ENCODE results near the gene CAPN1.

DNA sequence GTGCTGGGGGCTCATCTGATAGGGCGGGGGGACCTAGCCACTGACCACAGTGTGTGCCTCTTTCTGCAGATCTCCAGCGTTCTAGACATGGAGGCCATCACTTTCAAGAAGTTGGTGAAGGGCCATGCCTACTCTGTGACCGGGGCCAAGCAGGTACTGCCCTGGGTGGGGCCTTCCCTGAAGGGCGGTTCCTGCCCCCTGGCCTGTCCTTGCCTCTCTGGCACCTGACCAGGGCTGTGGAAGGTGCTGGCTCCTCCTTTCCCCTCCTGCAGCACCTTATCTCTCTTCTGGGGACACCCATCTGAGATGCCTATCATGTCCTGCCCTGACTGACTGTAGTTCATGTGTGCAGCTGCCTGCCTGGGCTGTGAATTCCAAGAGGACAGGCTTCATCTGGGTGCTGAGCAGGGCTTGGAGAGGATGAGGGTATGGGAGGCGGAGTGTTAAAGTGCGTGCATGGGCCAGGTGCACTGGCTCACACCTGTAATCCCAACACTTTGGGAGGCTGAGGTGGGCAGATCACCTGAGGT is 5.5 kb downstream of the CAPN1 start:
- TF ChIP-seq, protein P1, sequence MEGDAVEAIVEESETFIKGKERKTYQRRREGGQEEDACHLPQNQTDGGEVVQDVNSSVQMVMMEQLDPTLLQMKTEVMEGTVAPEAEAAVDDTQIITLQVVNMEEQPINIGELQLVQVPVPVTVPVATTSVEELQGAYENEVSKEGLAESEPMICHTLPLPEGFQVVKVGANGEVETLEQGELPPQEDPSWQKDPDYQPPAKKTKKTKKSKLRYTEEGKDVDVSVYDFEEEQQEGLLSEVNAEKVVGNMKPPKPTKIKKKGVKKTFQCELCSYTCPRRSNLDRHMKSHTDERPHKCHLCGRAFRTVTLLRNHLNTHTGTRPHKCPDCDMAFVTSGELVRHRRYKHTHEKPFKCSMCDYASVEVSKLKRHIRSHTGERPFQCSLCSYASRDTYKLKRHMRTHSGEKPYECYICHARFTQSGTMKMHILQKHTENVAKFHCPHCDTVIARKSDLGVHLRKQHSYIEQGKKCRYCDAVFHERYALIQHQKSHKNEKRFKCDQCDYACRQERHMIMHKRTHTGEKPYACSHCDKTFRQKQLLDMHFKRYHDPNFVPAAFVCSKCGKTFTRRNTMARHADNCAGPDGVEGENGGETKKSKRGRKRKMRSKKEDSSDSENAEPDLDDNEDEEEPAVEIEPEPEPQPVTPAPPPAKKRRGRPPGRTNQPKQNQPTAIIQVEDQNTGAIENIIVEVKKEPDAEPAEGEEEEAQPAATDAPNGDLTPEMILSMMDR (conservative IDR thresholded peaks at IDR 0.05; ENCODE audit: low read length) = no peak
- no peak for TF ChIP-seq EZH2phosphoT487 (IDR thresholded peaks at IDR 0.05; ENCODE audit: borderline replicate concordance, low read depth, low read length)
